K562 (cell line): ENCODE measurements around the gene OR10G7. TPM values are rescaled to one million over a fixed set of nuclear protein-coding genes. Genes with fewer than 3 reads are reported as not detected.

Experiments used
- BRD9 ChIP-seq: fragments of 450-650 bp; IDR thresholded peaks from 2 replicates; pipeline ENCODE4 v1.6.1; 2018; ENCODE audit warnings: low read depth; ENCODE audit not compliant: partially characterized antibody
- CAMTA2 ChIP-seq: fragments of 250-450 bp; sonication (Bioruptor Pico); conservative IDR thresholded peaks from 2 replicates; pipeline ENCODE4 v1.5.1; 2022
- CEBPG ChIP-seq, 3 experiments: fragments of 200-800 bp in 1 of 3; sonication (Bioruptor generic) in 1 of 3; sonication (generic) in 1 of 3; formaldehyde crosslinking in 1 of 3; IDR thresholded peaks in 2 of 3; conservative IDR thresholded peaks in 1 of 3; 2 replicates each; pipeline versions ENCODE4 v1.6.1 to v1.8.0; 2016 to 2022; ENCODE audit warnings: missing compliant biosample characterization in 2 of 3, missing genetic modification characterization in 2 of 3, mild to moderate bottlenecking in 1 of 3, missing genetic modification reagents in 1 of 3
- CHAMP1 ChIP-seq: fragments of 450-650 bp; IDR thresholded peaks from 2 replicates; pipeline ENCODE4 v1.6.1; 2016; ENCODE audit warnings: mild to moderate bottlenecking
- CTBP1 ChIP-seq: fragments of 450-650 bp; IDR thresholded peaks from 2 replicates; pipeline ENCODE4 v1.6.1; 2016; ENCODE audit warnings: borderline replicate concordance
- FOXJ2 ChIP-seq: fragments of 200-800 bp; sonication (Bioruptor generic); IDR thresholded peaks from 2 replicates; pipeline ENCODE4 v1.6.1; 2016; ENCODE audit warnings: missing genetic modification characterization, missing compliant biosample characterization
- GTF2F1 ChIP-seq: IDR thresholded peaks from 2 replicates; pipeline ENCODE4 v1.6.1; 2011; ENCODE audit warnings: low read depth, low read length, improper control_type of control experiment
- KLF13 ChIP-seq: fragments of 450-650 bp; IDR thresholded peaks from 2 replicates; pipeline ENCODE4 v1.6.1; 2016; ENCODE audit warnings: missing genetic modification characterization, low read depth, mild to moderate bottlenecking, missing compliant biosample characterization, moderate library complexity, borderline replicate concordance
- POU5F1 ChIP-seq: fragments of 150-350 bp; IDR thresholded peaks from 2 replicates; pipeline ENCODE4 v1.6.1; 2014; ENCODE audit warnings: borderline replicate concordance, low read length, low read depth, mild to moderate bottlenecking; ENCODE audit not compliant: partially characterized antibody
- SP1 ChIP-seq: sonication (generic); formaldehyde crosslinking; IDR thresholded peaks from 2 replicates; pipeline ENCODE4 v1.8.1; 2022; ENCODE audit warnings: mild to moderate bottlenecking, missing genetic modification reagents
- TBP ChIP-seq: optimal IDR thresholded peaks from 2 replicates; pipeline ENCODE3; 2011; ENCODE audit warnings: low read depth, low read length, improper control_type of control experiment
- TCF15 ChIP-seq: fragments of 250-450 bp; sonication (Bioruptor Pico); IDR thresholded peaks from 2 replicates; pipeline ENCODE4 v1.8.0; 2022; ENCODE audit warnings: moderate library complexity, mild to moderate bottlenecking, inconsistent platforms
- ZBTB7A ChIP-seq: IDR thresholded peaks from 2 replicates; pipeline ENCODE4 v1.6.1; 2011; ENCODE audit warnings: low read depth, mild to moderate bottlenecking, low read length, moderate library complexity, borderline replicate concordance; ENCODE audit not compliant: control insufficient read depth
- ZNF121 ChIP-seq: sonication (generic); formaldehyde crosslinking; conservative IDR thresholded peaks from 2 replicates; pipeline ENCODE4 v1.8.0; 2022; ENCODE audit warnings: missing genetic modification reagents
- ZNF165 ChIP-seq: fragments of 250-450 bp; sonication (Bioruptor Pico); IDR thresholded peaks from 2 replicates; pipeline ENCODE4 v1.4.0; 2020; ENCODE audit warnings: borderline replicate concordance
- ZNF224 ChIP-seq: sonication (generic); formaldehyde crosslinking; IDR thresholded peaks from 2 replicates; pipeline ENCODE4 v1.8.0; 2022; ENCODE audit warnings: mild to moderate bottlenecking, missing genetic modification reagents
- ZNF584 ChIP-seq: fragments of 200-800 bp; sonication (Bioruptor generic); IDR thresholded peaks from 2 replicates; pipeline ENCODE4 v1.6.1; 2016; ENCODE audit warnings: low read depth, mild to moderate bottlenecking, missing genetic modification characterization, missing compliant biosample characterization
- polyA plus RNA-seq, 8 experiments: library from polyadenylated mRNA; depleted of rRNA in 4 of 8; stranded (reverse) in 5 of 8; unstranded in 3 of 8; fragments of >200 nt; fragmentation: Nextera tagmentation in 2 of 8; fragmentation: Illumina TruSeq in 1 of 8; extraction: Ambion mirVana in 2 of 8; extraction: Trizol in 1 of 8; gene quantifications; 2 replicates each; pipeline versions ENCODE4 v1.2.1 to v1.2.3, GENCODE V29; 2011 to 2014; ENCODE audit warnings: inconsistent platforms in 1 of 8, missing spikeins in 1 of 8
- total RNA-seq, 7 experiments: library from RNA; depleted of rRNA in 6 of 7; stranded (reverse); fragments of >200 nt in 6 of 7; fragmentation: Illumina TruSeq in 2 of 7; extraction: Trizol in 2 of 7; gene quantifications; 2 replicates each; pipeline versions ENCODE4 v1.2.1 to v1.2.3, GENCODE V29; 2011 to 2021; ENCODE audit warnings: low replicate concordance in 1 of 7
- TF ChIP-seq, protein P1 (sequence below): fragments of 250-450 bp; sonication (Bioruptor Pico); IDR thresholded peaks from 2 replicates; pipeline ENCODE4 v1.4.0; 2020

Gene OR10G7
- total and polyA plus RNA-seq, 9 of the 15 experiments (the other 6 are each of a cell fraction or from before 2014, with no cell fraction given): not detected

GRCh38 chr11:124069429-124070401, 28.6 kb upstream of the OR10G7 start (continued):
- TF ChIP-seq, protein P1, sequence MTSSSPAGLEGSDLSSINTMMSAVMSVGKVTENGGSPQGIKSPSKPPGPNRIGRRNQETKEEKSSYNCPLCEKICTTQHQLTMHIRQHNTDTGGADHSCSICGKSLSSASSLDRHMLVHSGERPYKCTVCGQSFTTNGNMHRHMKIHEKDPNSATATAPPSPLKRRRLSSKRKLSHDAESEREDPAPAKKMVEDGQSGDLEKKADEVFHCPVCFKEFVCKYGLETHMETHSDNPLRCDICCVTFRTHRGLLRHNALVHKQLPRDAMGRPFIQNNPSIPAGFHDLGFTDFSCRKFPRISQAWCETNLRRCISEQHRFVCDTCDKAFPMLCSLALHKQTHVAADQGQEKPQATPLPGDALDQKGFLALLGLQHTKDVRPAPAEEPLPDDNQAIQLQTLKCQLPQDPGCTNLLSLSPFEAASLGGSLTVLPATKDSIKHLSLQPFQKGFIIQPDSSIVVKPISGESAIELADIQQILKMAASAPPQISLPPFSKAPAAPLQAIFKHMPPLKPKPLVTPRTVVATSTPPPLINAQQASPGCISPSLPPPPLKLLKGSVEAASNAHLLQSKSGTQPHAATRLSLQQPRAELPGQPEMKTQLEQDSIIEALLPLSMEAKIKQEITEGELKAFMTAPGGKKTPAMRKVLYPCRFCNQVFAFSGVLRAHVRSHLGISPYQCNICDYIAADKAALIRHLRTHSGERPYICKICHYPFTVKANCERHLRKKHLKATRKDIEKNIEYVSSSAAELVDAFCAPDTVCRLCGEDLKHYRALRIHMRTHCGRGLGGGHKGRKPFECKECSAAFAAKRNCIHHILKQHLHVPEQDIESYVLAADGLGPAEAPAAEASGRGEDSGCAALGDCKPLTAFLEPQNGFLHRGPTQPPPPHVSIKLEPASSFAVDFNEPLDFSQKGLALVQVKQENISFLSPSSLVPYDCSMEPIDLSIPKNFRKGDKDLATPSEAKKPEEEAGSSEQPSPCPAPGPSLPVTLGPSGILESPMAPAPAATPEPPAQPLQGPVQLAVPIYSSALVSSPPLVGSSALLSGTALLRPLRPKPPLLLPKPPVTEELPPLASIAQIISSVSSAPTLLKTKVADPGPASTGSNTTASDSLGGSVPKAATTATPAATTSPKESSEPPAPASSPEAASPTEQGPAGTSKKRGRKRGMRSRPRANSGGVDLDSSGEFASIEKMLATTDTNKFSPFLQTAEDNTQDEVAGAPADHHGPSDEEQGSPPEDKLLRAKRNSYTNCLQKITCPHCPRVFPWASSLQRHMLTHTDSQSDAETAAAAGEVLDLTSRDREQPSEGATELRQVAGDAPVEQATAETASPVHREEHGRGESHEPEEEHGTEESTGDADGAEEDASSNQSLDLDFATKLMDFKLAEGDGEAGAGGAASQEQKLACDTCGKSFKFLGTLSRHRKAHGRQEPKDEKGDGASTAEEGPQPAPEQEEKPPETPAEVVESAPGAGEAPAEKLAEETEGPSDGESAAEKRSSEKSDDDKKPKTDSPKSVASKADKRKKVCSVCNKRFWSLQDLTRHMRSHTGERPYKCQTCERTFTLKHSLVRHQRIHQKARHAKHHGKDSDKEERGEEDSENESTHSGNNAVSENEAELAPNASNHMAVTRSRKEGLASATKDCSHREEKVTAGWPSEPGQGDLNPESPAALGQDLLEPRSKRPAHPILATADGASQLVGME (CRISPR knock-in tag): no peak
- TF ChIP-seq TBP (no peak), SP1 (CRISPR knock-in tag) (peak; percentile 76), GTF2F1 (no peak), TCF15 (CRISPR knock-in tag) (no peak), ZNF224 (no peak), CTBP1 (peak; percentile 58; the same call in 1 of the 2 replicates), POU5F1 (peak; percentile 42), BRD9 (no peak), FOXJ2 (tag) (peak; percentile 88), ZNF584 (no peak), CAMTA2 (CRISPR knock-in tag) (no peak), ZBTB7A (0 out of 2 replicates have a peak, but pooled peaks have one; percentile 28), CHAMP1 (0 out of 2 replicates have a peak, but pooled peaks have one; percentile 47), ZNF165 (no peak), CEBPG (CRISPR knock-in tag; IDR thresholded peaks at IDR 0.05) (no peak), CEBPG (tag; conservative IDR thresholded peaks at IDR 0.05 in 1 of 2, IDR thresholded peaks at IDR 0.05 in 1 of 2) (no peak), KLF13 (tag) (peak; percentile 99), ZNF121 (CRISPR knock-in tag) (no peak)
